Endothelial cell of umbilical vein (primary cell): ENCODE data around the gene ATP9B. TPM values are rescaled to one million over a fixed set of nuclear protein-coding genes. Genes with fewer than 3 reads are reported as not detected.

Source experiments
- BruUV-seq: library from RNA; stranded (reverse); fragments of 400-500 nt; replicated peaks from 2 replicates; lab custom pipeline; 2021; lab: Mats Ljungman, UMichigan
- CTCF ChIA-PET: fragments of 300-600, 350-600 bp; sonication (Branson Sonifier 250); formaldehyde crosslinking; loops from one replicate; lab custom pipeline; 2021; ENCODE audit warnings: antibody characterized with exemption, inconsistent platforms; lab: Charles Lee
- POLR2A ChIA-PET: fragments of 300-600, 350-600 bp; sonication (Branson Sonifier 250); formaldehyde crosslinking; loops from one replicate; lab custom pipeline; 2021; ENCODE audit warnings: antibody characterized with exemption, inconsistent platforms; lab: Charles Lee
- DNase-seq: peaks from one replicate; pipeline ENCODE4 v3.0.0-alpha.2; 2011; ENCODE audit warnings: low read depth, low spot score
- FAIRE-seq: peaks from 2 replicates; lab custom pipeline; 2011; peaks lifted over from hg19 to GRCh38; lab: Jason Lieb, UNC
- H2AFZ ChIP-seq: 2 replicates; pipeline ENCODE4 v1.6.0; 2012; ENCODE audit warnings: low read depth, low read length, control low read depth, inconsistent platforms
- H3K27ac ChIP-seq: 2 replicates; pipeline ENCODE4 v1.5.1; 2011; ENCODE audit warnings: low read depth, mild to moderate bottlenecking, control low read depth, low read length, moderate library complexity; ENCODE audit not compliant: insufficient read depth
- H3K27me3 ChIP-seq, 2 experiments: 2 replicates each; pipeline versions ENCODE4 v1.6.0 to v1.6.1; 2011; ENCODE audit warnings: low read length in 2 of 2, mixed read lengths in 1 of 2; ENCODE audit not compliant: control insufficient read depth in 2 of 2, insufficient read depth in 2 of 2
- H3K36me3 ChIP-seq, 2 experiments: 2 replicates in 1 of 2; 3 replicates in 1 of 2; pipeline ENCODE4 v1.5.1; 2011; ENCODE audit warnings: low read length in 2 of 2, mild to moderate bottlenecking in 1 of 2, moderate library complexity in 1 of 2; ENCODE audit not compliant: control insufficient read depth in 2 of 2, insufficient read depth in 2 of 2; ENCODE audit errors: extremely low read depth in 1 of 2
- H3K4me1 ChIP-seq: 3 replicates; pipeline ENCODE4 v1.5.1; 2011; ENCODE audit warnings: mild to moderate bottlenecking, low read length; ENCODE audit not compliant: control insufficient read depth, insufficient read depth; ENCODE audit errors: extremely low read depth
- H3K4me2 ChIP-seq: 2 replicates; pipeline ENCODE4 v1.6.1; 2011; ENCODE audit warnings: low read length, control low read depth, mixed read lengths; ENCODE audit not compliant: insufficient read depth
- H3K4me3 ChIP-seq, 3 experiments: fragments of 200-600 bp in 1 of 3; sonication (generic), shearing (Covaris generic) in 1 of 3; replicated peaks in 1 of 3; 2 replicates each; pipeline ENCODE4 v1.5.1; 2011 to 2016; ENCODE audit warnings: control low read depth in 3 of 3, low read length in 3 of 3, mild to moderate bottlenecking in 2 of 3, inconsistent platforms in 1 of 3, low read depth in 1 of 3, moderate library complexity in 1 of 3; ENCODE audit not compliant: insufficient read depth in 1 of 3
- H3K79me2 ChIP-seq: 2 replicates; pipeline ENCODE4 v1.6.0; 2012; ENCODE audit warnings: low read length, inconsistent platforms; ENCODE audit not compliant: control insufficient read depth, insufficient read depth
- H3K9ac ChIP-seq: replicated peaks from 2 replicates; pipeline ENCODE3; 2011; ENCODE audit warnings: low read length, control low read depth; ENCODE audit not compliant: insufficient read depth; ENCODE audit errors: extremely low read depth
- H3K9me1 ChIP-seq: replicated peaks from 3 replicates; pipeline ENCODE4 v1.6.0; 2011; ENCODE audit warnings: mild to moderate bottlenecking, low read length; ENCODE audit not compliant: control insufficient read depth, insufficient read depth; ENCODE audit errors: extremely low read depth
- H3K9me3 ChIP-seq: replicated peaks from 2 replicates; pipeline ENCODE4 v1.5.1; 2012; ENCODE audit warnings: low read length, inconsistent platforms; ENCODE audit not compliant: control insufficient read depth, insufficient read depth
- H4K20me1 ChIP-seq: replicated peaks from 2 replicates; pipeline ENCODE3; 2011; ENCODE audit warnings: mild to moderate bottlenecking, low read length; ENCODE audit not compliant: control insufficient read depth, insufficient read depth; ENCODE audit errors: extremely low read depth
- EZH2 ChIP-seq: IDR thresholded peaks from 2 replicates; pipeline ENCODE4 v1.6.1; 2012; ENCODE audit warnings: borderline replicate concordance, low read depth, mild to moderate bottlenecking, moderate library complexity, low read length, inconsistent platforms; ENCODE audit not compliant: severe bottlenecking
- FOS ChIP-seq: IDR thresholded peaks from 2 replicates; pipeline ENCODE4 v1.6.1; 2011; ENCODE audit warnings: mild to moderate bottlenecking, low read length, moderate library complexity, borderline replicate concordance; ENCODE audit not compliant: insufficient read depth
- GATA2 ChIP-seq: IDR thresholded peaks from 2 replicates; pipeline ENCODE4 v1.7.0; 2011; ENCODE audit warnings: low read depth, mild to moderate bottlenecking, moderate library complexity, mixed read lengths, low read length; ENCODE audit not compliant: insufficient read length, insufficient read depth
- JUN ChIP-seq: IDR thresholded peaks from 2 replicates; pipeline ENCODE4 v1.6.1; 2011; ENCODE audit warnings: borderline replicate concordance, low read depth; ENCODE audit not compliant: insufficient read length, insufficient read depth
- MYC ChIP-seq: IDR thresholded peaks from one replicate; pipeline ENCODE4 v1.6.1; 2011; ENCODE audit warnings: mild to moderate bottlenecking, low read depth, low read length
- POLR2A ChIP-seq: IDR thresholded peaks from 2 replicates; pipeline ENCODE4 v1.6.1; 2012; ENCODE audit warnings: low read depth, mild to moderate bottlenecking, control low read depth, low read length
- POLR2AphosphoS5 ChIP-seq: IDR thresholded peaks from 2 replicates; pipeline ENCODE4 v1.6.1; 2012; ENCODE audit warnings: low read depth, mild to moderate bottlenecking, control low read depth, low read length, moderate library complexity; ENCODE audit not compliant: insufficient read depth
- dilution Hi-C: fragments of 300-500 bp; cut with MboI; formaldehyde crosslinking; loops from one replicate; pipeline ENCODE4 v1.15.0; 2019; ENCODE audit warnings: low sequenced_read_pairs; ENCODE audit not compliant: extremely low pct_ligation_motif_present
- intact Hi-C: fragments of 100-400 bp; cut with micrococcal nuclease; formaldehyde crosslinking; loops from one replicate; pipeline ENCODE4 v1.10.0; 2022
- polyA plus RNA-seq, 4 experiments: library from polyadenylated mRNA; depleted of rRNA in 3 of 4; stranded (reverse) in 3 of 4; unstranded in 1 of 4; fragments of >200 nt; gene quantifications; 2 replicates each; pipeline versions ENCODE4 v1.2.1 to v1.2.3, GENCODE V29; 2011 to 2012; ENCODE audit warnings: missing spikeins in 1 of 4
- total RNA-seq: library from RNA; stranded (reverse); gene quantifications from 2 replicates; pipeline ENCODE4 v1.2.3, GENCODE V29; 2021
- TF ChIP-seq, protein P1 (sequence below): IDR thresholded peaks from 2 replicates; pipeline ENCODE4 v1.6.1; 2011; ENCODE audit not compliant: insufficient read depth, insufficient read length
- TF ChIP-seq, protein P2 (sequence below), 2 donors: IDR thresholded peaks; 1 replicate in 1 of 2; 2 replicates in 1 of 2; pipeline ENCODE4 v1.5.1; 2011; ENCODE audit warnings: low read length in 2 of 2, mild to moderate bottlenecking in 2 of 2, moderate library complexity in 2 of 2, control low read depth in 1 of 2, inconsistent platforms in 1 of 2, low read depth in 1 of 2; ENCODE audit not compliant: insufficient read depth in 1 of 2; ENCODE audit errors: extremely low read depth in 1 of 2

The ATP9B gene
- total and polyA plus RNA-seq, 2 donors (not counting 3 experiments of a cell fraction or from before 2014, with no cell fraction given): 14.6 to 18.2 TPM

- POLR2A ChIA-PET: no interaction called here
- no peak for DNase-seq
- no peak overlapping the region for H2AFZ ChIP-seq
- no peak for FAIRE-seq
- intact Hi-C loops (no loop called here), dilution Hi-C loops (no loop called here)
- H3K27me3 ChIP-seq: no peaks in the 10 kb centered on the region
- no peak overlapping the region for H3K4me3 ChIP-seq
- H3K9me1 ChIP-seq: no peaks in the 10 kb centered on the region
- peaks cover 0 to 3% of the 10 kb centered on the region in 2 experiments for H3K36me3 ChIP-seq
- no TSS peak for BruUV-seq
- CTCF ChIA-PET: no interaction called here
- no peaks in the 10 kb centered on the region for H3K79me2 ChIP-seq
- no peak overlapping the region for H3K4me2 ChIP-seq
- no peak overlapping the region for H3K27ac ChIP-seq
- TF ChIP-seq FOS: no peak
- TF ChIP-seq, protein P1, sequence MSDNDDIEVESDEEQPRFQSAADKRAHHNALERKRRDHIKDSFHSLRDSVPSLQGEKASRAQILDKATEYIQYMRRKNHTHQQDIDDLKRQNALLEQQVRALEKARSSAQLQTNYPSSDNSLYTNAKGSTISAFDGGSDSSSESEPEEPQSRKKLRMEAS: no peak
- TF ChIP-seq POLR2AphosphoS5: no peak
- TF ChIP-seq JUN: no peak
- TF ChIP-seq GATA2: no peak
- TF ChIP-seq EZH2: no peak
- no peak for TF ChIP-seq MYC
- no peak for TF ChIP-seq POLR2A
- TF ChIP-seq, protein P2, sequence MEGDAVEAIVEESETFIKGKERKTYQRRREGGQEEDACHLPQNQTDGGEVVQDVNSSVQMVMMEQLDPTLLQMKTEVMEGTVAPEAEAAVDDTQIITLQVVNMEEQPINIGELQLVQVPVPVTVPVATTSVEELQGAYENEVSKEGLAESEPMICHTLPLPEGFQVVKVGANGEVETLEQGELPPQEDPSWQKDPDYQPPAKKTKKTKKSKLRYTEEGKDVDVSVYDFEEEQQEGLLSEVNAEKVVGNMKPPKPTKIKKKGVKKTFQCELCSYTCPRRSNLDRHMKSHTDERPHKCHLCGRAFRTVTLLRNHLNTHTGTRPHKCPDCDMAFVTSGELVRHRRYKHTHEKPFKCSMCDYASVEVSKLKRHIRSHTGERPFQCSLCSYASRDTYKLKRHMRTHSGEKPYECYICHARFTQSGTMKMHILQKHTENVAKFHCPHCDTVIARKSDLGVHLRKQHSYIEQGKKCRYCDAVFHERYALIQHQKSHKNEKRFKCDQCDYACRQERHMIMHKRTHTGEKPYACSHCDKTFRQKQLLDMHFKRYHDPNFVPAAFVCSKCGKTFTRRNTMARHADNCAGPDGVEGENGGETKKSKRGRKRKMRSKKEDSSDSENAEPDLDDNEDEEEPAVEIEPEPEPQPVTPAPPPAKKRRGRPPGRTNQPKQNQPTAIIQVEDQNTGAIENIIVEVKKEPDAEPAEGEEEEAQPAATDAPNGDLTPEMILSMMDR (IDR thresholded peaks at IDR 0.05; ENCODE audit: extremely low read depth in 1 of 2, insufficient read depth in 1 of 2, low read depth in 1 of 2, low read length in 2 of 2): no peak
- H3K9me3 ChIP-seq: no peaks in the 10 kb centered on the region
- no peaks in the 10 kb centered on the region for H4K20me1 ChIP-seq
- H3K4me1 ChIP-seq: no peaks in the 10 kb centered on the region
- no peak overlapping the region for H3K9ac ChIP-seq
These were observed 230.5 kb downstream of the ATP9B start for GRCh38 chr18:79299711-79300110.
